NT2/D1 (cell line): ENCODE results near the gene PRKCQ.

Experiments
- DNase-seq: peaks from one replicate; pipeline ENCODE4 v3.0.0-alpha.2; 2011; ENCODE audit warnings: low read depth, low spot score
- H3K27me3 ChIP-seq: 2 replicates; pipeline ENCODE4 v1.6.0; 2011; ENCODE audit warnings: mild to moderate bottlenecking; ENCODE audit not compliant: insufficient read length, insufficient read depth
- H3K36me3 ChIP-seq: 2 replicates; pipeline ENCODE4 v1.6.1; 2011; ENCODE audit warnings: mild to moderate bottlenecking, low read length, mixed read lengths; ENCODE audit not compliant: insufficient read depth, insufficient read length
- H3K4me1 ChIP-seq: 2 replicates; pipeline ENCODE4 v1.5.1; 2011; ENCODE audit not compliant: insufficient read depth, insufficient read length
- H3K4me3 ChIP-seq: 2 replicates; pipeline ENCODE4 v1.5.1; 2011; ENCODE audit warnings: low read depth; ENCODE audit not compliant: insufficient read length
- H3K9ac ChIP-seq: 2 replicates; pipeline ENCODE4 v1.6.0; 2011; ENCODE audit warnings: low read depth; ENCODE audit not compliant: insufficient read length
- H3K9me3 ChIP-seq: 2 replicates; pipeline ENCODE4 v1.5.1; 2011; ENCODE audit warnings: mild to moderate bottlenecking, low read length; ENCODE audit not compliant: insufficient read depth
- SUZ12 ChIP-seq: IDR thresholded peaks from 2 replicates; pipeline ENCODE4 v1.6.1; 2011; ENCODE audit not compliant: insufficient read length, insufficient read depth; ENCODE audit errors: extremely low read depth
- YY1 ChIP-seq: IDR thresholded peaks from 2 replicates; pipeline ENCODE4 v1.6.1; 2011; ENCODE audit not compliant: insufficient read length, insufficient read depth
- ZNF274 ChIP-seq: IDR thresholded peaks from 2 replicates; pipeline ENCODE4 v1.6.1; 2011; ENCODE audit warnings: mild to moderate bottlenecking, low read depth, low read length

Gene PRKCQ

DNA sequence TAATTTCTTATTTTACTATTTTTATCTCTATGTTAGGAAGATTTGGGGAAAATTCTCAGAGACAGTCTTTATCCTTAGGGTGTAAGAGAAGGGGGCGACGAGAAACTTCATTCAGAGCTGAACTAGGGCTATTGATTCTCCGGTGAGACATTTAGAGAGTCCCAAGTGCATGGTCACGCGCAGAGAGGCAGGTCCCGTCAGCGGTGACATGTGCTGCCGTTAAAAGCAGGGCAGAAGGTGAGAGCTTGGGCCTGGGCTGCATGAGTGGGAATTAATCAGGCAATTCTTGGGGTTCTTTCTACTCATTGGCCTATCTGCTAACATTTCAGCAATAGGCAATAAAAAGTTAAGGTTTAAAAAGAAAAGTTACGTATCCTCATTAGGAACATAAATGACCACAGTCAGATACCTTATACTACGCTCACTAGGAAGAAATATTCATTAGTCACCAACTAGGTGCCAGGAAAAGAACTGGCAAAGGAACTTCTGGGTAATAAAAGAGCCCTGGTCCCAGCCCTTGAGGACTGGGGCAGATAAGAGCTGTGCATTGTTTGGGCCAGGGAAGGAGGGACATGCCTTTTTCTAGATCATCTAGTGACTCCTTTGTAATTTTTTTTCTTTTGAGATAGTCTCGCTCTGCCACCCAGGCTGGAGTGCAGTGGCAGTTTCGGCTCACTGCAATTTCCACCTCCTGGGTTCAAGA, 21.2 kb downstream of the PRKCQ start:
- Histone ChIP-seq H3K36me3 (no peaks in the 10 kb centered on the region), H3K4me1 (peaks cover 3% of the 10 kb centered on the region), H3K27me3 (no peaks in the 10 kb centered on the region), H3K4me3 (no peak overlapping the region), H3K9ac (no peak overlapping the region), H3K9me3 (no peaks in the 10 kb centered on the region)
- DNase-seq, result no peak
- TF ChIP-seq YY1 (no peak), SUZ12 (no peak), ZNF274 (no peak)

DNA sequence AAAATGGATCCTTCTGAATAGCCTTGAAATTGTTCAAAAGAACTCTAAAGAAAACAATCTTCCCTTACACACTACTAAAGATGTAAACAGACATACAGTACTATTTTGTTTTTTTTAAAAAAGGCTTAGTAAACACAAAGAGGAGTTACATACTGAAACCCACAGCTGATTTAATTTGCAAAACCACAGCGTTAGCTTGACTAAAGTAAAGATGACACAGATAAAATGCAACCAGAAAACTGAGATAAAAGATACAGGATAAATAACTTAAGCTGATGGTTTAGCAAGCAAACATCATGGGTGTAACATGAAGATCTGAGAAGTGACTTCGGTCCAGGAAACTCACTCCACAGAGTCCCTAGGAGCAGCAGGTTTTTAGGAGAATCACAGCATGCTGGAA, 21.8 kb downstream of the PRKCQ start:
- TF ChIP-seq SUZ12 (no peak), ZNF274 (no peak), YY1 (no peak)
- no peaks in the 10 kb centered on the region for H3K36me3 ChIP-seq
- H3K9ac ChIP-seq, result no peak overlapping the region
- DNase-seq, result no peak
- no peaks in the 10 kb centered on the region for H3K9me3 ChIP-seq
- no peak overlapping the region for H3K4me3 ChIP-seq
- H3K4me1 ChIP-seq, result peaks cover 3% of the 10 kb centered on the region
- no peaks in the 10 kb centered on the region for H3K27me3 ChIP-seq

- Histone ChIP-seq H3K9ac (no peak overlapping the region), H3K4me3 (no peak overlapping the region), H3K27me3 (no peaks in the 10 kb centered on the region), H3K36me3 (no peaks in the 10 kb centered on the region), H3K4me1 (no peaks in the 10 kb centered on the region), H3K9me3 (no peaks in the 10 kb centered on the region)
- DNase-seq, result no peak
- TF ChIP-seq ZNF274 (no peak), SUZ12 (no peak), YY1 (no peak)
These were observed 26.1 kb downstream of the PRKCQ start for GRCh38 chr10:6553937-6554336.

DNA sequence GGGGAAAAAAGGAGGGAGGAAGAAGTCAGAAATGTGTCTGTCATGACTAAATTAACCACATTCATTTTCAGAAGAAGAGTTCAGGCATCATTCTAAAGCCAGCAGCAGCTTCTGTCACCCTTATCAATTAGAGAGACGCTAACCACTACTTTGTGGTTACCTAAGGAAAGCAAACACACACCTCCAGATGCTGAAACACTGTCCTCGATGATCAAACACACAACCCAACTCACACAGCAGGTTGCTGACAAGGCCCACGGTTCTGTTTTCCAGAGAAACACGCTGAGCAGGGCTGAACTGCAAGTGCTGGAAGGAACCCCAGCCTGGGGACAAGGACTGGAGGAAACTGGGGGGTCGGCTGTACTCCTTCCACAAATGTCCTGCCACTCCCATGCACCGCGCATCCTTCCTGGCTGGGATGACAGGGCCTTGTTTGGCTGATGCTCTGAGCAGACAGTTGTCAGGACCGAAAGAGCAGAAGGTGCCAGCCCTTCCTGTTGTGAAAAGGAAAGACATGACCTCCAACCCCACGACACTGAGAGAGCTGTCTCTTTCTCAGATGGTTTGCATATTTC, 36.6 kb downstream of the PRKCQ start:
- DNase-seq, result no peak
- TF ChIP-seq ZNF274 (no peak), SUZ12 (no peak), YY1 (no peak)
- Histone ChIP-seq H3K27me3 (peaks cover 10% of the 10 kb centered on the region), H3K9ac (no peak overlapping the region), H3K9me3 (no peaks in the 10 kb centered on the region), H3K4me3 (no peak overlapping the region), H3K4me1 (no peaks in the 10 kb centered on the region), H3K36me3 (no peaks in the 10 kb centered on the region)

GRCh38 chr10:6542999-6543430, 37.1 kb downstream of the PRKCQ start:
- no peak for DNase-seq
- no peak for TF ChIP-seq YY1
- TF ChIP-seq ZNF274, result no peak
- TF ChIP-seq SUZ12, result no peak
- Histone ChIP-seq H3K9ac (no peak overlapping the region), H3K36me3 (no peaks in the 10 kb centered on the region), H3K27me3 (peaks cover 10% of the 10 kb centered on the region), H3K9me3 (no peaks in the 10 kb centered on the region), H3K4me3 (no peak overlapping the region), H3K4me1 (no peaks in the 10 kb centered on the region)

DNA sequence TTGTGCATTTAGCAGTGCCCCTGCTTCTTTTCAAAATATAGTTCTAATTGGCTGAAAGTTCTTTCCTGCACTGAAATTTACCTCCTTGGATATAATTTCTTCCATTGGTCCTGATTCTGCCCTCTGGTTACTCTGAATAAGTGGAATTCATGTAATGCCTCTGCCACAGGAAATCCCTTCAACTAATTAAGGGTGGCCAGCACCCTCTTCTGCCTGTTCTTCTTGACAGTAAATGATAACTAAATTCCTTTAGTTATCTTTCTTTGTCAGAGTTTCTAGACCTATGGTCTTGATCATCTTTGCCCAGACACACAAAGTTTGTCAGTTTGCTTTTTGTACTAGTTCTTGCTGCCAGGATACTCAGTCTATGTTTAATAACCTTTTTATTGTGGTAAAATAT, 40.2 kb downstream of the PRKCQ start:
- Histone ChIP-seq H3K9me3 (no peaks in the 10 kb centered on the region), H3K4me3 (no peak overlapping the region), H3K36me3 (no peaks in the 10 kb centered on the region), H3K9ac (no peak overlapping the region), H3K27me3 (peaks cover 10% of the 10 kb centered on the region), H3K4me1 (no peaks in the 10 kb centered on the region)
- TF ChIP-seq ZNF274, result no peak
- TF ChIP-seq SUZ12, result no peak
- no peak for TF ChIP-seq YY1
- no peak for DNase-seq

DNA sequence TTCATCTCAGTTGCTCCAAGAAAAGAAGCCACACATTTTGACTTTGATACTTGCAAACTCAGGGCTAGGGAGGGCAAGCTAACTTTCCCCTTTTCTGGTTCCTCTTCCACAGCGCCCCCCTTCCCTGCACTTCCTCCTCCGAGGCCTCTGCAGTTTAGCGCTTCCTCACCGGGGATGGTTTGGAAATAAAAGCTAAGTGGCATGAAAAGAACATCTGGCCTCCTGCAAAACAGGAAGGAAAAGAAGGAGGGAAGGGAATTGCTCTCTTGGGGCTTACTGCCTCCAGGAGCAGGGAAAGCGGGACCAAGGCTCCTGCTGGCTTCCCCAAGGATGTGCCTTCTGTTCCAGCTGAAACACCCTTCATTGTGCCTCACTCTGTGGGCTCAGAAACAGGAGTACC, 42.3 kb downstream of the PRKCQ start:
- no peaks in the 10 kb centered on the region for H3K9me3 ChIP-seq
- no peaks in the 10 kb centered on the region for H3K36me3 ChIP-seq
- peaks cover 10% of the 10 kb centered on the region for H3K27me3 ChIP-seq
- no peaks in the 10 kb centered on the region for H3K4me1 ChIP-seq
- H3K4me3 ChIP-seq, result no peak overlapping the region
- no peak for DNase-seq
- no peak overlapping the region for H3K9ac ChIP-seq
- TF ChIP-seq YY1 (no peak), SUZ12 (no peak), ZNF274 (no peak)
